NCI-H748 treated with DMSO at 0.1 percent for 48 hours (cell line): ENCODE results near the gene HS3ST3A1.

Experiments used
- DNase-seq: peaks from one replicate; lab custom pipeline; 2025; lab: John Stamatoyannopoulos, UW

The HS3ST3A1 gene

DNA sequence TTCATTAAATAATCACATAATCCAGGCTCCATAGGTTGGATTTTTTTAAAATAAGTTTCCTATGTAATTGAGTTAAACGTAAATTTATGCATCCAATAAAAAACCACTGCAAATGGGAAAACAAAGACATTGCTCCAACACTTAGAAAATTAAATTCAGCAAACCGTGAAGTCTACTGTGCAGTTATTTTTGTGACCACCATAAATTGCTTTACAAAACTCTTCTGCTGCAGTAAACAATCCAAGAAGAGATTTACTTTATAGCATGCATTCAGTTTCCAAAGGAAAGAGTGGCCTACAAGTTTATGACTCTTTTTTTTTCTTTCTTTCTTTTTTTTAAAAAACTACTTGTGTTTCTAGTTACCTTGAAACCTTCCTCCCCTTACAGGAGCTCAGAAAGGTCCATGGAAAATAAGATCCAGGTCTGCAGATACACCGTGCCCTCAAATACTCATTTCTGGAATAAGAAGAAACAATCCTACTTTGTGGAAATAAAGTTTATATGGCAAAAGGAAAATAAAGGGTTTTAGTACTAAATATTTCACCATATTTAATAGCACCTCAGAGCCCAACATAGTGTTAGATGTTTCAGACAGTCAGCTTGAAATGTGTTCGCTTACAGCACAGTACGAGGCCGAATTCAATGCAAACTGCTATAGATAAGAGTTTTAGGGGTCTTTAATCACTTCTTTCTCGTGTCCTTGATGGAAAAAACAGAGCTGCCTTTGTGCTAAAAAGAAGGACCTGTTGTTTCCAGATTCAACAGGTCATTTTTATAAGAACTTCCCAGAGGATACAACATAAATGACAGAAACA, 3.2 kb downstream of the HS3ST3A1 start:
- DNase-seq, result no peak

- peak; percentile 17 for DNase-seq
These were observed 3.9 kb downstream of the HS3ST3A1 start for GRCh38 chr17:13597723-13598347.

GRCh38 chr17:13596241-13596923, 5.3 kb downstream of the HS3ST3A1 start:
- DNase-seq, result no peak

GRCh38 chr17:13595599-13595899, 6.2 kb downstream of the HS3ST3A1 start:
- DNase-seq, result no peak

GRCh38 chr17:13594762-13595598, 6.7 kb downstream of the HS3ST3A1 start:
- DNase-seq, result peak; percentile 59

GRCh38 chr17:13594310-13594709, 7.4 kb downstream of the HS3ST3A1 start:
- no peak for DNase-seq

- no peak for DNase-seq
These were observed 8.0 kb downstream of the HS3ST3A1 start for GRCh38 chr17:13593757-13594156.

DNA sequence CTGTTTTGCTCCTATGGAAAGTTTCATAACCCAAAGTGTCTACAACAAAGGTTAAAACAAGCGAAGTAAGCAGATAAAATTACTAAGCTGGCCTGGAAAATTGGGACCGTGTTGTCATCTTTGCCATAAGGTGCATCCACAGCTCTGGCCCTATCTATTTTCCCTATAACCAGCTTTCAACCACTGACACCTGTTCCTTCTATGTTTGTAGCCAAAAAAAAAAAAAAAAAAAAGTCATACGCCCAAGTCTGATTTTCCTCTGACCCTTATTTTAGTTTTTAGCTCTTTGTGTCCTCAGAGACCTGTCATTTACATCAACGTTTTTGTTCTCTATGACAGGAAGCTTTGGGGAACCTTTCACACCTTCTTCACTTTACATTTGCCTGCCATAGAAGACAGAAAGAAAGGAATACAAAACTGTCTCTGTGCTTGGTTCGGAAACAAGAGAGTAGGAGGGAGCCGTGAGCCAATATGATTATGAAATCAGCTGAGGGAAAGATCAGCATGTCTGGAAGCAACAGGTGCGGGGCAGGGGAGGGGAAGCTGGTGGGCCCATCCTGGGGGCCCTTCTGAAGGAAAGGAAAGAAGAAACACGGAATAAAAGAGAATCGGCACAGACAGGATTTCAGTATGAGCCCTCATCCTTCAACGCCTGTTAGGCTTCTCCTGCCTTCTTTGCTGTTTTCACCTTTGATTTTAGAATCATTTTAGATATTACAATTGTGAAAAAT, 8.5 kb downstream of the HS3ST3A1 start:
- DNase-seq, result no peak

DNA sequence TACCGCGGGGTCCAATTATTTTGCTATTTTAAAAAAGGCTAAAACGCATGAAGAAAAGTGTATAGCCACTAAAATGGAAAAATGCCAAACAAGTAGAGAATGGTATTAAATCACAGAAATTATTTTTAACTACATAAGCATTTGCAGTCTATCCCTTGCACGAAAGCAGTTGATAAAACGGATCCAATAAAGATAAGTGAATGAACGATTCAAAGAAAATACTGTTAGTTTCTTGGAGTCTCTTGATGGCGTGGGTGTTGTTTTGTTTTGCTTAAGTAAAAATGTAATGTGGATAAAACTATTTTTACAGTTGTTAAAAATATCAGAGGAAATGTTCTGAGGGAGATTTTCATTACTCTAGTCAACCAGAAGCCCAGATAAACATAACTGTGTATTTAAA, 9.3 kb downstream of the HS3ST3A1 start:
- no peak for DNase-seq

DNA sequence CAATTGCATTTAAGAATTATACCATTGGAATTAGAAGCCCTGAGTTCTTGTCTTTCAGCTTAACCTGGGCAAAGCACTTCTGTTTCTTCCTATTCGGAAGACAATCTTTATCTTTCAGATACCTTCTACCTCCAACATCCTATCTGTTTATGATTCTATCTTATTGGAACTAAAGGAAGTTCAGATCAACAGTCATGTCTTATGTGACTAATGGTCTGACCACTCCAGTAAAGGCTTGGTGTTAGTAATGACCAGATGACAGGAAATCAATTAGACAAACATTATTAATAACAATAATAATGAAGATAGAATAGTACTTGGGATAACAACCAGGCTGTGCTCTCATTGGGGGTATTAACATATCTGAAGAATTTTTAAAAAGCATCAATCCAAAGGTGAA, 11.3 kb downstream of the HS3ST3A1 start:
- DNase-seq, result no peak

DNA sequence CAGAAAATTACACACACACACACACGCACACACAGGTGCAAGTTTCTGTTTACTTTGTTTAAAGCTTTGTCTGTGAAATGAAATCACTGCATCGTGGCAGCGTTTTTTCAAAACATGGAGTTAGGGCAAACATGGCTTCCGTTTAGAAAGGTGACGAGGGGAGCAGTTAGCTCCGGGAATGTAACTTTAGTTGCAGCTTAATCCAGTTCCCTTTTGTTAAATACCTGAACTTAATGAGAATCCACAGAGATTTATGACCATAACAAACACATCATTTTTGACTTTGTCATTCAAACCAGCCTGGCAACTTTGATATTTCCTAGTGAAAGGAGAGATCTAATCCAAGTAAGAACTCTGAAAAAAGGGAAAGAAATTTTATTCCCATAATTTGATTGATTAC, 12.1 kb downstream of the HS3ST3A1 start:
- no peak for DNase-seq

DNA sequence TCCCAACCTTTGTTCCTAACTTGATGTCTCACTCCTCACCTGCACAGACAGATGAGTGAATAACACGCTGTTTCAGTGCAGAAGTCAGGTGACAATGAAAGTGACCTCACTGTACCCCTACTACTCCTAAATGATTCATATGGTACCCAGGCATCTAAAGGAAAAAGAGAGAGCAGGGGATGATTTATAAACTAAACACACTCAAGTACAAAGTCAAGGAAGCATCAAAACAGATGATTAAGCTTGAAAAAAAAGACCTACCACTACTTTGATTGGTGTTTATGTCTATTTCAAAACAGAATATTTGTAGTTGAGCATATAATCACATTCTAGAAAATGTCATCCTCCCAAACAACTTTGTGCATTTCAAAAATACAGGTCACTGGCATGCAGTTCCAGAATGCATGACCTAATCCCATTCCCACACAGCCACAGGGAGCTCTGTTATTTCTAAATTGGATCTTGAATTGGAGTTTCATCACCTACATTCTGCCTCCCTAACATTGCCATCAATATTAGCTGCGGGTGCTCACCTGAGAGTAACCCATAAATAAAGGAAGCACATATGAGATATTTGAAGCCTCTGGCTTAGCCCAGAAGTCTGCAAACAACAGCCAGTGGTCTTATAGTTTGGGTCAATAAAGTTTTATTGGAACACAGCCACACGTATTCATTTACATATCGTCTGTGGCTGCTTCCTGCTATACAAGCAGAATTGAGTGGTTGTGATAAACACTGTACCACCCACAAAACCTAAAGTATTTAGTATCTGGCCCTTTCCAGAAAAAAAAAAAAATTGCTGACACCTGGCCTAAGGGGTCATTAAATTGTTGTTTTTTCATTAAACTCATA, 14.0 kb downstream of the HS3ST3A1 start:
- DNase-seq, result no peak

GRCh38 chr17:13584701-13585080, 17.0 kb downstream of the HS3ST3A1 start:
- DNase-seq, result no peak

DNA sequence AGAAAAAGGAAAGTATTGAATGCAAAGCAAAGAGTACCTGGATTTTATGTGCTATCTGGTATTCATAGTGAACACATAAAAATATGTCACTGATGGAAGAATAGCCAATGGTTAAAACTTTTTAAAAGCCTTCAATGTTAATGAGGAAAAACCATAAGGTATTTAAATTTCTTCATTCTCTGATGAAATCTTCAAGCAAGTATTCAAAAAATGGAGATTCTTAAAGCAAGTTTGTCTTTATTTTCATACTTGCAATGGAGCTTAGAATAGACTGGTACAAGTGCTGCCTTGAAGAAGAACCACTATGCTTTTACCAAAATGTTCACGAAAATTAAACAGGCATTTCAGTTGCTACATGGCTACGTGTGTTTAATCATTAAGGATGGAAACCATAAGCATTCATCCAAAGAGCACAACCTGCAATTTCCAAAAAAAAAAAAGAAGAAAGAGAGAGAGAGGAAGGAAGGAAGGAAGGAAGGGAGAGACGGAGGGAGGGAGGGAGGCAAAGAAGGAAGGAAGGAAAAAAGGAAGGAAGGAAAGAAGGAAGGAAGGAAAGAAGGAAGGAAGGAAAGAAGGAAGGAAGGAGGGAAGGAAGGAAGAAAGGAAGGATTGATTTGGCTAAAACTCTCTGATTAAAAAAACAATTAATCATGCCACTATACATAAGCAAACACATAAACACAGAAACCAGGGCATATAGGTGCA, 17.6 kb downstream of the HS3ST3A1 start:
- no peak for DNase-seq

DNA sequence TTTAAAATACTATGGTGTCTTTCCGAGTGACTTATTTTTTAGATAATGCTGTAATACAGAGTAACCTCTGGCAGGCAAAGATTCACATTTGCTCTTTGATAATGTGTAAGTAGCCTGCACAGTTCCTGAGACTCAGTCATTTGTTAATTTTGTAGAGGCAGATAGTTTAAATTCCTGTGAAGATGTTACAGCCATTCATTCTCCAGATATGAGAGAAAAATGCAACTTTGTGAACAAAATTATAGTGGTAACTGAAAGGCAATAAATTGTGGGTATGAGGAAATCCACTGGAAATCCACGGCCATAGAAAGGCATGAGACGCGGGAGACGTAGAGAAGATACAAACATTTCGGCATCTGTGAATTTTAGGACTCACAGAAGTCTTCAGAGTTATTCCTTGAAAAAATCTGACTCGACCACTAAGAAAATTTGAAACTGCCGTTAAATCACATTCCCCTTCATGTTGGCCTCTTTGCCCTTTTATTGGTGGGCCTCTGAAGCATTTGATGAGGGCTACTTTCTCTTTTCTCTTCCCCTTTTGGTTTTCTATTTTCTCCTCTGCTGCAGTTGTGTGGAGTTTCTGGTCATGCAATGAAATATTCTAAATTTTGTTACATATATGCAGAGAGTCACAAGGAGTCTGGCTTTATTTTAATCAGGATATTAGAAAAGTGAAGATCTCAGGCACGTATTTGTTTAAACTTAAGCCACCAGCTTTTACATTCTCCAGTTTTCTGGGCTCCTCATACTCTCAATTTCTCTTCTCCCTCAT, 18.8 kb downstream of the HS3ST3A1 start:
- DNase-seq, result no peak

- no peak for DNase-seq
These were observed 19.8 kb downstream of the HS3ST3A1 start for GRCh38 chr17:13581925-13582324.

DNA sequence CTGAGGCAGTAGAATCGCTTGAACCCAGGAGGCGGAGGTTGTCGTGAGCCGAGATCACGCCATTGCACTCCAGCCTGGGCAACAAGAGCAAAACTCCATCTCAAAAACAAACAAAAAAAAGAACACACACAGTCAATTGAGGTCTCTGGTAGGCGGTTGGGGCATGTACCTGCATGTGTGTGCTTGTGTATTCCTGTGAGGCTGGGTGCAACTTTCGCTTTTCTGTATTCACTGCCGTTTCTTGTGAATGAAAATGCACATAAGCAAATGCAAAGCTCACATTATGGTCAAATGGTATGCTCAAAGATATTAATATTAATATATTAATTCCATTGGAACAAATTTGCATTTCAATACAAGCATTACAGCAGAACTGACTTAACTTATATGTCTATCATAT, 20.9 kb downstream of the HS3ST3A1 start:
- DNase-seq, result no peak

GRCh38 chr17:13576661-13577526, 24.8 kb downstream of the HS3ST3A1 start:
- DNase-seq, result no peak
